ENCODE results near the gene SFTPB.
"Not testable (repeated sequence)": the region's sequence is repeated elsewhere in the genome, so short reads cannot be mapped to it uniquely, and the experiment has no call there.

The SFTPB gene

DNA sequence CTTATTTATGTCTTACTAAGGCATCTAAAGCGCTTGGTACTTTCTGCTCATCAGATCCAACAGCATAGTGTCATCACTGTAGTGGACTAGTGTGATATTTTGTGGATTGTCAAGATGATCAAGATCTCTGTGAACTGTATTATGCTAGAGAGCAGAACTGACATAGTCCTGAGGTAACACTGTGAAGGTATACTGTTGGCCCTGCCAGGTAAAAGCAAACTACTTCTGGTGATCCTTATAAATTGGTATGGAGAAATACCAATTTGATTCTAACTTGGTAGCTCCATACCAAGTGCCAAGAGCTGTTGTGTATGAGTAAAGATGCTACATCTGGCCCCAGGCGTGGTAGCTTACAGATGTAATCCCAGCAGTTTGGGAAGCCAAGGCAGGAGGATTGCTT lies 15.9 kb downstream of the SFTPB start:
- no peak for DNase-seq

DNA sequence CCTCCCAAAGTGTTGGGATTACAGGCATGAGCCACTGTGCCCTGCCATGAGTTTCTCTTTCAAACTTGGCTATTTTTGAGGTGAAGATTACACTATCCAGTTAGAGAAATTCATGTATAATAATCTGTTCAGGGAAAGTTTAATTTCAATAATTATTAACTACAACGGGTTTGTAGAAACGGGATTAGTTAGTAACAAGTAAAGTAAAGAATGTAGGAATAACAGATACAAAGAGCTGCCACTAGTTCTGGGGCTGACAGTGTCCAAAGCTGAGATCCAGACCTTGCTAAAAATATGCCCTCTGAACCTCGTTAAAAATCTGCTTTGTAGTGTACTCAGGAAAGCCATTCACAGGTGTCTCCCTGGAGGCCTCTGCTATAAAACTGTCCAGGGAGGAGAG lies 16.9 kb downstream of the SFTPB start:
- no peak for DNase-seq

DNA sequence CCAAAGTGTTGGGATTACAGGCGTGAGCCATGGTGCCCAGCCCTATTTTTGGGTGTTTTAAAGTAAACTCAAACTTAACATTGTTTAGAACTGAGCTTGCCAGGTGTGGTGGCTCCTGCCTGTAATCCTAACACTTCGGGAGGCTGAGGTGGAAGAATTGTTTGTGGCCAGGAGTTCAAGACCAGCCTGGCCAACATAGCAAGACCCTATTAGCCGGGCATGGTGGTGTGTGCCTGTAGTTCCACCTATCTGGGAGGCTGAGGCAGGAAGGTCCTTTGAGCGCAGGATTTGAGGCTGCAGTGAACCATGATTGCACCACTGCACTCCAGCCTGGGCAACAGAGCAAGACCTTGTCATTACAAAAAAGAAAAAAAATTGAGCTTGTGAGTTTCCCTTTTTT lies 17.5 kb downstream of the SFTPB start:
- no peak for DNase-seq

DNA sequence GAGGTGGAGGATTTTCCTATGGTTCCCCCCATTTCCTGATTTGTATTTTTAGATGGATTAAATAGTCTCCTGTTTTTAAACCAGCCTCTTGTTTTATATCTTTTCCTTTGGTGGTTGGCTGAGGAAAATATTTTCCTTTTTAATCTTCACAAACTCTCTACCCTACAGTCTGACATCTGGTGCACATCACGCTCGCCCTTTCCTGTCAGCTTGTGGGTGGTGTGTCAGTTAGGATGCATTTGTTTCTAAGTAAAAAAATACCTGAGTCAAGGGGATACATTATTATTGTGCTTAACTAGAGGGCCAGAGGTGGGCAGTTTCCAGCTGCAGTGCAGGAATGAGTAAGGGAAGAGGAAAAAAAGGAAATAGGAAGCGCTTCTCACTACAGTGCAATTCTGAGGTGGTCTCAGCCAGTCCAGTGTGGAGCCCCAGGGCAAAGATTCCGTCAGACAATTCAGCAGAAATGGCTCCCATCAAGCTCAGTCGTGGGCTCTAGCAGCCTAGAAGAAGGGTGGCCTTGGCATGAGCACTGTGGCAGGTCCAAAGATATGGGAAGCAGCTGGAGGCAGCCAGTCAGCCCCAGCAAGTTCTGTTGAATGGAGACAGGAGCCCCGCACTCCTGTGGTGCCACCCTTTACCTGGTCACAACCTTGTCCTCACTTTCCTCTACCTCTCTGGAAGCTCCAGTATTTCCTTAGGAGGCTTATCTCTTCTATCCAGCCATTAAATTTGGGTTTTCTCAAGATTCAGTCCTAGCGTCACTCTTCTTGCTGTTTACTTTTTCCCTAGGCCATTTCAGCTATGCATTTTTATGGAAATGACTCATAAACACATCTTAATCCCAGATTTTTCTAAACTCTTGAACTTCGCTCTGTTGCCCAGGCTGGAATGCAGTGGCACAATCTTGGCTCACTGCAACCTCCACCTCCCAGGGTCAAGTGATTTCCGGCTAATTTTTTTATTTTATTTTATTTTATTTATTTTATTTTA lies 18.5 kb downstream of the SFTPB start:
- no peak for DNase-seq

DNA sequence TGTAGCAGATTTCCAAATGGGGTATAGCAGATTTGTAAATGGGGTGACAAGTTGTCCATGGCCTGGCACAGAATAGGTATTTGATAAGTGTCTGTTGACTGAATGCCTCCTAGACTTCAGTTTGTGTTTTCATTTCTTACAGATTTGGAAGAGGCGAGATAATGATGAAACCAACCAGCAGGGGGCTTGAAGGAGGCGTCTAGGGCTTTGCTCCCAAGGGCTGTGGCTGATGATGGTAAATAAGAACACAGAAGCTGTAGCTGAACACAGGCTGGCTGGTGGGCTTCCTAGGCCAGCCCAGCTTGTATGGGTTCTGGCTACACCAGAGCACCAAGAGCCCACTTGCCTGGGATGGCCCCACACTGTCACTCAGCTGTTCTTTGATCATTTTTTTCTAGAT lies 19.4 kb downstream of the SFTPB start:
- DNase-seq = no peak

DNA sequence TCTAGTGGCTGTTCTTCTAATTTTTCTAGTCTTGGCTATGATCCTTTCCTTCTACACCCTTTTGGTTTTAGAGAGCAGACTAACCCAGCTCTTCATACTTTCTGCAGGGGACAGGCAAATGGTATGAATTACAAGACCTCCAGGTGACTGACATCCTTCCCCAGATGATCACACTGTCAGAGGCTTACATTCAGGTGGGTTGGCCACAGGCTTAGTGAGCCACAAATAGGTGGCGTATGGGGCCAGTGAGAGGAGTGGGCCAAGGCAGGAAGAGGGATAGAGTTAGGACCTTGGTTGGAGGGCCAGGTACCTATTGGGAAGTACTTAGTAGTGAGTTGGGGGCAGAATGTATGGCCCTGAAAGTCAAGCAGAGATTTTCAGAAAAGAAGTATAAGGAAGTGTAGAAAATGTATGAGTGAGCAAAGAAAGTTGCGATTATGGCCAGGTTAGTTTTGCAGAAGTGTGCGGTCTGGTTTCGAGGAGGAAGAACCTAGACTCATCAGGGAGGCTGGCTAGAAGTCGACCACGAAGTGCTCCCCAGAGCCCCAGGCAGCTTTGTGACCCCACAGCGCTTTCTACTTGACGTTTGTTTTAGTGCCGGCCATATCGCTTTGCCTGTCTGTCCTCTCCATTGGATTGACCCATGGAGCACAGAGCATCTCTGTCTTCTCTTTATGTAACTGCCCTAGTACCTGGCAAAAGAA lies 20.0 kb downstream of the SFTPB start:
- no peak for DNase-seq

DNA sequence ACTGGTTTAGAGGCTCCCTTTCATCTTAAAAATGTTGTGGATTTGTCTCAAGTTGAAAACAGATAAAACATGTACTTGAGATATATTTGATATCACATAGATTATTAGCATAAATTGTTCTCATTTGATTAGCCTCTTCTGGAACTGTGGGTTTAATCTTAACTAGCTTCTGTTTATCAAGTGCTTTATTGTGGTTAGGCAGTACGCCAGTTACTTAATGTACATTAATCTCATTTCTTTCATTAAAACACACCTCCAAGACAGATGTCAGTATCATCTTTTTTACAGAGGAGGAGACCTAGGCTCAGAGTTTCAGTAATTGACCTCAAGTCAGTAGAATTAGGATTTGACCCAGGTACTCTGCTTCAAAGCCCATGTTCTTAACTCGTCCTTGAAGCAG lies 21.8 kb downstream of the SFTPB start:
- no peak for DNase-seq

DNA sequence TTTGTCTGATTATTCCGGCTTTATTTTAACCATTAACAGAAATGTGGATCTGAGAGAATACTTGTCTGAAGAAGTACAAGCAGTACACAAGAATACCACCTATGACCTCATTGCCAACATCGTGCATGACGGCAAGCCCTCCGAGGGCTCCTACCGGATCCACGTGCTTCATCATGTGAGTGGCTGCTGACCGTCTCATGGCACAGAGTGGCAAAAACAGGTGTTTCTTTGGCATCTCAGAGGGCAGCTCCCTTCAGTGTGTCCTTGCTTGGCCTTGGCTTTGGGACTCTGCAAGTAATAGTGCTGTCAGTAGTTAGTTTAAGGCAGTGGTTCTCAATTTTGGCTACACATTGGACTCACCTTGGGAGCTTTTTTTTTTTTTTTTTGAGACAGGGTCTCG lies 23.1 kb downstream of the SFTPB start:
- DNase-seq = no peak

DNA sequence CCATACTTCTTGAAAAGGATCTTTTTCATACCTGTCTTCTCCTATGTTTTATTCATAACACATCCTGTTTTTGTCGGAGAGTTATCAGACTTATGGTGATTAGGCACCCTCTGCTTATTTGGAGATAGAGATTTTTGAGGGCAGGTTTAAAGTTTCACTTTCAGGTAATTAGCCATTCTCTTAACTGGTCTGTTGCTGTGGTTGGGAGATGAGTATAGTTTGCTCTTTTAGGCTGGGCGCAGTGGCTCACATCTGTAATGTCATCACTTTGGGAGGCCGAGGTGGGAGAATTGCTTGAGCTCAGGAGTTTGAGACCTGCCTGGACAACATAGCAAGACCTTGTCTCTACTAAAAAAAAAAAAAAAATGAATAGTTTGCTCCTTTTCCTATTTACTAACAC lies 25.3 kb downstream of the SFTPB start:
- DNase-seq = no peak

DNA sequence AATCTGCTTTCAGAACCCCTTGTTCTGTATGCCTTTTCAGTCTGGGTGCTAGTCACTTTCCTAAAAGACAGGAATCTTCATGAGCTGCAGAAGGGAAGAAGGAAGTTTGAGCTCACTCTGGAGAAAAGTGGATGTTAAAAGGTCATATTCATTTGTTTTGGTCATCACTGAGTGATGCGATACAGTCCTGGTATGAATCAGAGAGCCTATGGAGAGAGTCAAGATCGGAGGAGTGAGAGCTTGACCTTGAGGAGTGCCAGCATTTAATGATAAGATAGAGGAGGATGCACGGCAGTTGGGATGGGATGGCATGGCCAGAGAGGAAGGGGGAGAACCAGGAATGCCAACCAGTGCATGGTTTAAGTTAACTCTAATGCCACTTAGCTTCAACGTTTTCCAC lies 32.4 kb downstream of the SFTPB start:
- no peak for DNase-seq

DNA sequence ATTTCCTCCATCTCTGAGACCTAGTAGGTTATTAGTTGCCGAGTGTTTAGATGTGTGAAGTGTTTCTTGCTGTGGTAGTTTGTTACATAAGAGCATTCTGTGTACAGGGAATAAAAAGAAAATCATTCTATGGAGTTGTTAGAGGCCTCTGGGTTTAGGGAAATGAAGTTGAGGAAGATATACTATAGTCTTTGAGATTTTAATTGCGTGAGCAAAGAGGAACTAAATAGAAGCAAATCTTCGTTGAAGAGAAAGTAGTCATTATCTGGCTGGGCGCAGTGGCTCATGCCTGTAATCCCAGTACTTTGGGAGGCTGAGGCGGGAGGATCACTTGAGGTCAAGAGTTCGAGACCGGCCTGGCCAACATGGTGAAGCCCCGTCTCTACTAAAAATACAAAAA lies 33.0 kb downstream of the SFTPB start:
- DNase-seq = no peak

DNA sequence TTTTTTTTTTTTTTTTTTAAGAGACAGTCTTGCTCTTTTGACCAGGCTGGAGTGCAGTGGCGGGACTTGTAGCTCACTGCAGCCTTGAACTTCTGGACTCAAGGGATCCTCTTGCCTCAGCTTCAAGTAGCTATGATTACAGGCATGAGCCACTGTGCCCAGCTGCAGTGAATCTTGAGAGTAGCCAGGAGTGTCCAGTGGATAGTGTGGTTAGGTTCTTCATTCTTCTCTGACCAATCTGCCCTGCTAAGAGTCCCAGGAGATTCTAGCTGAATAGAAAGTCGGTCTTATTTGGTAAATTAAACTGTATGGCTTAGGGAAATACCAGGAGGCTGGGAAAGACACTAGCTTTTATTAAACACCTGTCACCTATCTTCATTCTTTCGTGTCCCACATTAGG lies 36.7 kb downstream of the SFTPB start:
- no peak for DNase-seq

DNA sequence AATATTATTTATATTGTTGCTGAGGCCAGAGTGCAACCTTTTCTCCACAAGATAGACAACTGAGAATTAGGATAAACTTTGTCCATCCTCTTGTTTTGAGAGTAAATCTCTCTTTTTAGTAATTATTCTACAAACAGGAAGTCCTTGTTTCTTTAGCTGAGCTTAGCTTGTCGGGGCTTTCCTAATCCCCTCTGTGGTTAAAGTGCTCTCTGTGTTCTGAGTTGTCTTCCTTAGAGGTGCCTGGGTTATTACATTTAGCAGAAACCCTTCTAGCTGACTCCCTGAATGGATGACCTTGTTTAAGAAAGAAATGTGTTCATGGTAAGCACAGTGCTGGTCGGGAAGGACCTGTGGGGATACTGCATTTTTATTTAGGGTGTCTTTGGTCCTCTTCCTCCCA lies 39.3 kb downstream of the SFTPB start:
- no peak for DNase-seq

DNA sequence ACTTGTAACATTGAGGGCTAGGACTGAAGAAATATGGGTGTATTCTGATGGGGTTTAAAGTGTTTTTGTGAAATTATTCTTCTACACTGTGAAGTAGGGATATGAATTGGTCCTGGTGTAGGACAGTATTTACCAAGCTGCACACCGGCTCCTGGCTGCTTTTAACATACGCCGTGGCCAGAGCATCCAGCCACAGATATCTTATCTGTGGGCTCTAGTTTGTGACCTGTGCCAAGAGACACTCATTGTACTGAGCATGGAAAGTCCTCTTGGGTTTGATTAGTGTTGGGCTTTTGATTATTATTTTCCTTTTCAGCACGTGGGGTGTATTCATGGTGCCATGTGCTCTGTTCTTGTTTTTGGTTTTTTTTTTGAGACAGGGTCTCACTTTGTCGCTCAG lies 44.0 kb downstream of the SFTPB start:
- no peak for DNase-seq

DNA sequence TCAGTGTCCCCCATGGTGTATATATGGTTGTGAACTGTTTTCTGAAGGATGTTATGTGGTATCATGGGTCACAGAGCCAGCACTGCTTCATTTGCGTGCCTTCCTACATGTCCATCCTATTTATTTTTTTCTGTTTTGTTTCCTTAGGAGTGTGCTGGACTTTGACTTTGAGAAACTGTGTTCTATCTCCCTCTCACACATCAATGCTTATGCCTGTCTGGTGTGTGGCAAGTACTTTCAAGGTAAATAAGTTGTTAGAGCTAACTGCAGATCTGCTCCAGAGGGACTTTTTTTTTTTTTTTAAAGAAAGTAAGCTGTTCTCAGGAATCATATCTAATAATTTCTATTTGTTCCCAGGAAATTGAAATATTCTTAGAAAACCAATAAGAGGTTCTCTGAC lies 46.7 kb downstream of the SFTPB start:
- no peak for DNase-seq

DNA sequence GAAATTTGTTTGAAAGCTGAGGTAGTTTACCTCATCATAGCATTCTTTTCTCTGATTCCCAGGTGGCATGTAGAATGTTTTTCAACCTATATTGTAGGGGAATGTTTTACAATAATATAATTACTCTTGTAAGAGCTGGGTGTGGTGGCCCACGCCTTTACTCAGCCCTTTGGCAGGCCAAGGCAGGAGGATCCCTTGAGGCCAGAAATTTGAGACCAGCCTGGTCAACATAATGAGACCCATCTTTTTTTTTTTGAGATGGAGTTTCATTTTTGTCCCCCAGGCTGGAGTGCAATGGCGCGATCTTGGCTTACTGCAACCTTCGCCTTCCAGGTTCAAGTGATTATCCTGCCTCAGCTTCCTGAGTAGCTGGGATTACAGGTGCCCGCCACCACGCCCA lies 48.4 kb downstream of the SFTPB start:
- no peak for DNase-seq

DNA sequence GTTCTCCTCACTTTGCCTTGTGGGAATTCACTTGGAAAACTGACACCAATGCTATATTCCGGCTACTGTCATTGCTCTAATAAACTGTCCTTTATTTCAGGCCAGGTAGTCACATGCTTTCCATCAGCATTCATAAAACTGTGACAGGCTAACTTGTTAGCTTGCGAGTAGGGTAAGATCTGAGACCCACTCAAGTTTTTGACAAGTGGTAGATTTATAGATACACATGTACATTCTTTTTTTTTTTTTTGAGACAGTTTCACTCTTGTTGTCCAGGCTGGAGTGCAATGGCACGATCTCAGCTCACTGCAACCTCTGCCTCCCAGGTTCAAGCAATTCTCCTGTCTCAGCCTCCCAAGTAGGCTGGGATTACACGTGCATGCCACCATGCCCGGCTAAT lies 50.3 kb downstream of the SFTPB start:
- not testable (repeated sequence) for DNase-seq

DNA sequence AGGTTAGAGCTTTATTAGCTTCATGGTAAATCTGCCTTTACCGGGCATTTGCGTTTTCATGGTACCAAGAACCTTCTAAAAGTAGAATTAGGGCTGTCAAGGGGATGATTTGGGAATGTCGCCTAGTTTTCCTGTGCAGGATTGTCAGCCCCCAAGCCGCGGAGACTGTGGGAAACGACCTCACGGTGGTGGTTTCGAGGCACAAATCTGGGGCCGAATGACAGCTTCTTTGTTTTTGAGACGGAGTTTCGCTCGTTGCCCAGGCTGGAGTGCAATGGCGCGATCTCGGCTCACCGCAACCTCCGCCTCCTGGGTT lies 52.6 kb downstream of the SFTPB start:
- no peak for DNase-seq

DNA sequence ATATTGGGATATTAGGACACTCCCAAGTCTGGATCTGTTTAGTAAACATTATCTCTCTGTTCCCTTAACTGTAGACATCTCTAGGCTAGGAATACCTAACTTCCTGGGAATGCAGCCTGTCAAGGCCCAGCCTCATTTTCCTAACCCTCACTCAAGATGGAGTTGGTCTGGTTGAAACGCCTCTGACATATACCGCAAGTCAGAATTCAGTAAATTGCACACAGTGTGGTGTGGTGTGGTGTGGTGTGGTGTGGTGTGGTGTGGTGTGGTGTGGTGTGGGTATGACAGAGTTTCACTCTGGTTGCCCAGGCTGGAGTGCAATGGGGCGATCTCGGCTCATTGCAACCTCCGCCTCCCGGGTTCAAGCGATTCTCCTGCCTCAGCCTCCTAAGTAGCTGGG lies 53.2 kb downstream of the SFTPB start:
- not testable (repeated sequence) for DNase-seq

DNA sequence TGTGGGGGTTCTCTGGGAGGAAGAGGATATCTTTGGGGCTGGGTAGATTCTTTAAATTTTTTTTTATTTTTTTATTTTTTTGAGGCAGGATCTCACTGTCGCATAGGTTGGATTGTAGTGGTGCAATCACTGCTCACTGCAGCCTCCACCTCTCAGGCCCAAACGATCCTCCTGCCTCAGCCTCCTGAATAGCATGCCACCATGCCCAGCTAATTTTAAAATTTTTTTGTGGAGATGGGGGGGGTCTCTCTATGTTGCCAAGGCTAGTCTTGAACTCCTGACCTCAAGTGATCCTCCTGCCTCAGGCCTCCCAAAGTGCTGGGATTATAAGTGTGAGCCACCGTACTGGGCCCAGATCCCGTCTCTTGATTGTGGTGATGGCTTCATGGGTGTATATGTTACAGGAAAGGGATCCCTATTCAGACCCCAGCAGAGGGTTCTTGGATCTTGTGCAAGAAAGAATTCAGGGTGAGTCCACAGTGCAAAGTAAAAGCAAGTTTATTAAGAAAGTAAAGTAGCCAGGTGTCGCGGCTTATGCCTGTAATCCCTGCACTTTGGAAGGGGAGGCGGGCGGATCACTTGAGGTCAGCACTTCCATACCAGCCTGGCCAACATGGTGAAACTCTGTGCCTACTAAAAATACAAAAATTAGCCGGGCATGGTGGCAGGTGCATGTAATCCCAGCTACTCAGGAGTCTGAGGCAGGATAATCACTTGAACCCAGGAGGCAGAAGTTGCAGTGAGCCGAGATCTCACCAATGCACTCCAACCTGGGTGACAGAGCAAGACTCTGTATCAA lies 54.1 kb downstream of the SFTPB start:
- no peak for DNase-seq

DNA sequence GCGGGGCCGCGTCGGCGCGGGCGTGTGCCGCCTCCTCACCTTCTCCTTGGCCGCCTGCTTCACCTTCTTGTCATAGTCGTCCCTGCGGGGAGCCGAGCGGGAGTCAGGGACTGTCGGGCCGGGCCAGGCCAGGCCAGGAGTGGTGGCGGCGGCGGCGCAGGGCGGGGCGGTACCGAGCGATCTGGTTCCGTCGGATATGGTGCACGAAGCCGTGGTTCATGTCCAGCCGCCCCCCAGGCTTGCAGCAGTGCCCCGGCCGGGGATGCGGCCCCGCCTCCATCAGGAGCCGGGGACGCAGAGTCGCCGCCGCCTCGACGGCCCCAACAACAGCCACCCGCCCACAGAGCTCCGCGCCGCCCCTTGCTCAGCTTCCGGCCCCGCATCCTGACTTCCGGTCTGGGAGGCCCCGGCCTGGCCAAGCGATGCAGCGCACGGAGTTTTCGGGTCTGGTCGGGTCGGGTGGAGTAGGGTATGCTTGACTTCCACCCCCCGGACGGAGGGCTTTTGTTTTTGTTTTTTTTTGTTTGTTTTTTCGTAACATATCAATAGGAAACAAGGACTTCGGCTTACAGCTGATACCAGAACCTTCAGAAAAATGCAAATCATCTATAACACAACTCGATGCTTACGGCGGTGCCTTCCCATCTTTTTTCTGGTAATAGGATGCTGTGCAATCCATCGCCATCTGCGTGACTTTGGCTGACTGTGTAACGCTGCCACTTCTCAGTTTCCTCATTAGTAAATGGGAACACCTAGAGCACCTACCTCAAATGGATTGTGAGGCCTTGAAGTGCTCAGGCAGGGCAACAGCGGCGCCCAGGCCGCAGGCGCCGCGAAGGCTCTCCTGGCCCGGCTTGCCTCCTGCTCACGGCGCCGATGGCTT lies 56.1 kb downstream of the SFTPB start, which contains the start of gene C2orf68:
Gene C2orf68 (minus strand): TSS at position 362 of the 883 bp plus-strand sequence. CDS start 82 bp downstream, at position 280.
- DNase-seq = peak; percentile 57 to 74 (median 63)

DNA sequence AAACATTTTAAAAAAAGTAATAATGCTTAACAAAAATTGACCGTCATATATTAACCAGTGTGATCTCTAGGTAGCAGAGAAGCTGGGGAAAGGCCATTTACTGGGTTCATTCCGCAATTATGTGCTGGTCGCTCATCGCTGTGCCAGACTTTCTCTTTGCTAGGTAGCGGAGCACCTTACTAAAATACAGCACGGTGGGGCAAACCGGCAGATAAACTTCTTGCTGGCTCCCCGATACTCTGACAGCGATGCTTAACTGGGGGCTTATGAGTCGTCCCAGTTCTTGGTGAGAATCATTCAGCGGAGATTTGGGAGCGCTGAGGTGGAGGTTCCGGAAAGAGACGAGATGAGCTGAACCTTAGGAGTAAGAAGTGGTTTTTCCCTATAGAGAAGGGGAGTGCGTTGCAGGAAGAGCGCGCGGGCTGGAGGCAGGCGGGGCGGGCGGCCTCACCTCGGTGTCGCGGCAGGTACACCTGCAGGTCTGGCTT lies 56.7 kb downstream of the SFTPB start:
- DNase-seq = no peak
